ENCODE measurements around the gene CASK. TPM values are rescaled to one million over a fixed set of nuclear protein-coding genes. Genes with fewer than 3 reads are reported as not detected.

The CASK gene
- total and polyA plus RNA-seq, 4 donors = 3.6 to 14.8 (median 6.2) TPM

- H3K9ac ChIP-seq (ENCODE audit: low read depth in 1 of 2, low read length in 2 of 2) = no peak overlapping the region
- peaks cover 0 to 2% (median under 1%) of the 10 kb centered on the region in 4 donors for H3K36me3 ChIP-seq (ENCODE audit: control insufficient read depth in 4 of 4, insufficient read depth in 3 of 4, low read depth in 1 of 4, low read length in 3 of 4)
- no peaks in the 10 kb centered on the region for H3K9me3 ChIP-seq (ENCODE audit: control insufficient read depth in 4 of 4, low read length in 3 of 4)
- no peaks in the 10 kb centered on the region for H3K27me3 ChIP-seq (ENCODE audit: control insufficient read depth in 4 of 4, insufficient read depth in 4 of 4, low read length in 3 of 4)
- TF ChIP-seq SP1 (IDR thresholded peaks at IDR 0.05) (no peak), RXRA (IDR thresholded peaks at IDR 0.05) (no peak), NR2F2 (IDR thresholded peaks at IDR 0.05) (no peak), HNF4G (IDR thresholded peaks at IDR 0.05) (no peak), TAF1 (conservative IDR thresholded peaks at IDR 0.05) (no peak), ZBTB33 (IDR thresholded peaks at IDR 0.05) (no peak)
- H3K4me3 ChIP-seq (ENCODE audit: low read depth in 1 of 3, low read length in 3 of 3) = no peak overlapping the region
- H3K27ac ChIP-seq (ENCODE audit: low read depth in 1 of 2, low read length in 2 of 2) = no peak overlapping the region
- peaks cover 0 to 3% (median 0%) of the 10 kb centered on the region in 4 donors for H3K4me1 ChIP-seq (ENCODE audit: control insufficient read depth in 4 of 4, insufficient read depth in 4 of 4, low read length in 3 of 4)
- DNase-seq (ENCODE audit: low spot score) = no peak
- 65% methylated on average over 2 of the region's 2 CpGs for WGBS
These were observed 257.7 kb downstream of the CASK start for GRCh38 chrX:41665686-41666085.

GRCh38 chrX:41664908-41665307, 258.4 kb downstream of the CASK start:
- DNase-seq (ENCODE audit: low spot score) = no peak
- H3K27me3 ChIP-seq (ENCODE audit: control insufficient read depth in 4 of 4, insufficient read depth in 4 of 4, low read length in 3 of 4) = no peaks in the 10 kb centered on the region
- peaks cover 0 to 2% (median under 1%) of the 10 kb centered on the region in 4 donors for H3K36me3 ChIP-seq (ENCODE audit: control insufficient read depth in 4 of 4, insufficient read depth in 3 of 4, low read depth in 1 of 4, low read length in 3 of 4)
- H3K9me3 ChIP-seq (ENCODE audit: control insufficient read depth in 4 of 4, low read length in 3 of 4) = no peaks in the 10 kb centered on the region
- H3K4me1 ChIP-seq (ENCODE audit: control insufficient read depth in 4 of 4, insufficient read depth in 4 of 4, low read length in 3 of 4) = peaks cover 0 to 3% (median 0%) of the 10 kb centered on the region in 4 donors
- no peak overlapping the region for H3K4me3 ChIP-seq (ENCODE audit: low read depth in 1 of 3, low read length in 3 of 3)
- no peak overlapping the region for H3K9ac ChIP-seq (ENCODE audit: low read depth in 1 of 2, low read length in 2 of 2)
- TF ChIP-seq RXRA (IDR thresholded peaks at IDR 0.05) = no peak
- no peak for TF ChIP-seq CTCF (IDR thresholded peaks at IDR 0.05; ENCODE audit: low read depth, low read length, missing input control)
- TF ChIP-seq MAX (IDR thresholded peaks at IDR 0.05) = no peak
- TF ChIP-seq EGR1 (IDR thresholded peaks at IDR 0.05; ENCODE audit: low read depth in 2 of 2) = no peak
- no peak for TF ChIP-seq NR2F2 (IDR thresholded peaks at IDR 0.05)
- no peak for TF ChIP-seq GABPA (IDR thresholded peaks at IDR 0.05 in 1 of 2, conservative IDR thresholded peaks at IDR 0.05 in 1 of 2)
- TF ChIP-seq TAF1 (conservative IDR thresholded peaks at IDR 0.05) = no peak
- no peak for TF ChIP-seq REST (IDR thresholded peaks at IDR 0.05)
- TF ChIP-seq JUND (IDR thresholded peaks at IDR 0.05) = no peak
- TF ChIP-seq HNF4G (IDR thresholded peaks at IDR 0.05) = no peak
- TF ChIP-seq ZBTB33 (IDR thresholded peaks at IDR 0.05) = no peak
- TF ChIP-seq FOXA2 (IDR thresholded peaks at IDR 0.05) = no peak
- no peak for TF ChIP-seq FOXA1 (IDR thresholded peaks at IDR 0.05)
- no peak for TF ChIP-seq ATF3 (IDR thresholded peaks at IDR 0.05)
- no peak overlapping the region for H3K27ac ChIP-seq (ENCODE audit: low read depth in 1 of 2, low read length in 2 of 2)
